Measurements from ENCODE around the gene PTPN13.

DNA sequence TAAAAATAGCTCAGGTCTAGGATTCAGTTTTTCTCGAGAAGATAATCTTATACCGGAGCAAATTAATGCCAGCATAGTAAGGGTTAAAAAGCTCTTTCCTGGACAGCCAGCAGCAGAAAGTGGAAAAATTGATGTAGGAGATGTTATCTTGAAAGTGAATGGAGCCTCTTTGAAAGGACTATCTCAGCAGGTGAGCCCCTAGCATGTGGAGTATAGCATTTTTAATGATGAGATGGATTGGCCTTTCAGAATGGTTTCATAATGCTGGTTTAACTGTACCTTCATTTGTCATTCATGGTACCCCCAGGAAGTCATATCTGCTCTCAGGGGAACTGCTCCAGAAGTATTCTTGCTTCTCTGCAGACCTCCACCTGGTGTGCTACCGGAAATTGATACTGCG lies 175.7 kb downstream of the PTPN13 start:
- TF ChIP-seq, protein P1, sequence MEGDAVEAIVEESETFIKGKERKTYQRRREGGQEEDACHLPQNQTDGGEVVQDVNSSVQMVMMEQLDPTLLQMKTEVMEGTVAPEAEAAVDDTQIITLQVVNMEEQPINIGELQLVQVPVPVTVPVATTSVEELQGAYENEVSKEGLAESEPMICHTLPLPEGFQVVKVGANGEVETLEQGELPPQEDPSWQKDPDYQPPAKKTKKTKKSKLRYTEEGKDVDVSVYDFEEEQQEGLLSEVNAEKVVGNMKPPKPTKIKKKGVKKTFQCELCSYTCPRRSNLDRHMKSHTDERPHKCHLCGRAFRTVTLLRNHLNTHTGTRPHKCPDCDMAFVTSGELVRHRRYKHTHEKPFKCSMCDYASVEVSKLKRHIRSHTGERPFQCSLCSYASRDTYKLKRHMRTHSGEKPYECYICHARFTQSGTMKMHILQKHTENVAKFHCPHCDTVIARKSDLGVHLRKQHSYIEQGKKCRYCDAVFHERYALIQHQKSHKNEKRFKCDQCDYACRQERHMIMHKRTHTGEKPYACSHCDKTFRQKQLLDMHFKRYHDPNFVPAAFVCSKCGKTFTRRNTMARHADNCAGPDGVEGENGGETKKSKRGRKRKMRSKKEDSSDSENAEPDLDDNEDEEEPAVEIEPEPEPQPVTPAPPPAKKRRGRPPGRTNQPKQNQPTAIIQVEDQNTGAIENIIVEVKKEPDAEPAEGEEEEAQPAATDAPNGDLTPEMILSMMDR (conservative IDR thresholded peaks at IDR 0.05; ENCODE audit: low read length), result no peak
- TF ChIP-seq EZH2phosphoT487 (IDR thresholded peaks at IDR 0.05; ENCODE audit: borderline replicate concordance), result no peak

All from Loucy (cell line).